ENCODE results near the gene RASSF5. TPM values are rescaled to one million over a fixed set of nuclear protein-coding genes. Genes with fewer than 3 reads are reported as not detected.

Gene RASSF5
- total RNA-seq, 1 experiment from 2014 or later = 1.3 TPM

GRCh38 chr1:206469933-206470691 lies 37.2 kb upstream of the RASSF5 start, which contains the start of gene IKBKE:
TSS of gene IKBKE (plus strand) at chr1:206470476. CDS start at chr1:206473228, 2,752 bp downstream.
- Histone ChIP-seq H3K36me3 (ENCODE audit: control insufficient read depth, insufficient read depth, low read length) (no peaks in the 10 kb centered on the region), H3K9me3 (no peaks in the 10 kb centered on the region), H3K27me3 (replicated peaks; ENCODE audit: control insufficient read depth, insufficient read depth, low read length) (no peaks in the 10 kb centered on the region), H3K4me1 (peaks cover 20% of the 10 kb centered on the region), H3K4me3 (ENCODE audit: low read depth, low read length) (peak within 1 kb of the TSS; percentile 88)
- intact Hi-C loops (cut with micrococcal nuclease; ENCODE audit: unreplicated experiment) = loop anchor here (1.0 kb wide), 1 partner anchor 9 kb away; no protein-coding TSS in a partner anchor
- DNase-seq = peak; percentile 61 to 74
- TF ChIP-seq CTCF (IDR thresholded peaks at IDR 0.05; ENCODE audit: insufficient read depth in 1 of 2, low read depth in 1 of 2, low read length in 1 of 2, severe bottlenecking in 1 of 2, unreplicated experiment in 1 of 2) = peak; percentile 29 to 33
- POLR2A ChIA-PET = no interaction called here
- Mint-ChIP-seq H3K36me3 (ENCODE audit: insufficient read depth, unreplicated experiment) (peaks cover 10% of the 10 kb centered on the region), H3K4me3 (ENCODE audit: unreplicated experiment) (peak within 1 kb of the TSS; percentile 79), H3K27me3 (ENCODE audit: insufficient read depth, unreplicated experiment) (no peaks in the 10 kb centered on the region), H3K27ac (ENCODE audit: unreplicated experiment) (peak within 1 kb of the TSS; percentile 84), H3K9me3 (ENCODE audit: unreplicated experiment) (no peaks in the 10 kb centered on the region), H3K4me1 (ENCODE audit: low read depth, unreplicated experiment) (peaks cover 23% of the 10 kb centered on the region)
- CTCF ChIA-PET = interaction anchor here (0.5 to 3.0 kb wide), 9 partner anchors 9 to 790 kb away, joined by 3 to 28 read pairs (median 5); partner anchors contain the start of gene SLC45A3
- BruUV-seq (replicated peaks) = no TSS peak

- intact Hi-C loops (cut with micrococcal nuclease; ENCODE audit: unreplicated experiment) = loop anchor here (1.0 kb wide), 1 partner anchor 10 kb away; no protein-coding TSS in a partner anchor
- TSS peak; percentile 27 for BruUV-seq (replicated peaks)
- peak overlapping the region; percentile 88 for H3K4me3 ChIP-seq (ENCODE audit: low read depth, low read length)
- peaks cover 23% of the 10 kb centered on the region for H3K4me1 Mint-ChIP-seq (ENCODE audit: low read depth, unreplicated experiment)
- H3K4me3 Mint-ChIP-seq (ENCODE audit: unreplicated experiment) = peak overlapping the region; percentile 79
- ChIA-PET CTCF (interaction anchor here (0.7 to 3.0 kb wide), 5 partner anchors 9 to 757 kb away, joined by 3 to 28 read pairs (median 6); no protein-coding TSS in a partner anchor), POLR2A (no interaction called here)
- peaks cover 20% of the 10 kb centered on the region for H3K4me1 ChIP-seq
- no peaks in the 10 kb centered on the region for H3K27me3 Mint-ChIP-seq (ENCODE audit: insufficient read depth, unreplicated experiment)
- no peaks in the 10 kb centered on the region for H3K9me3 ChIP-seq
- peak in 1 of 2 experiments; percentile 15 for DNase-seq
- no peaks in the 10 kb centered on the region for H3K36me3 ChIP-seq (ENCODE audit: control insufficient read depth, insufficient read depth, low read length)
- TF ChIP-seq CTCF (IDR thresholded peaks at IDR 0.05; ENCODE audit: insufficient read depth in 1 of 2, low read depth in 1 of 2, low read length in 1 of 2, severe bottlenecking in 1 of 2, unreplicated experiment in 1 of 2) = no peak
- no peaks in the 10 kb centered on the region for H3K27me3 ChIP-seq (replicated peaks; ENCODE audit: control insufficient read depth, insufficient read depth, low read length)
- peak overlapping the region; percentile 84 for H3K27ac Mint-ChIP-seq (ENCODE audit: unreplicated experiment)
- peaks cover 10% of the 10 kb centered on the region for H3K36me3 Mint-ChIP-seq (ENCODE audit: insufficient read depth, unreplicated experiment)
- H3K9me3 Mint-ChIP-seq (ENCODE audit: unreplicated experiment) = no peaks in the 10 kb centered on the region
Observed at GRCh38 chr1:206470692-206471414, 36.5 kb upstream of the RASSF5 start.

- intact Hi-C loops (cut with micrococcal nuclease; ENCODE audit: unreplicated experiment) = no loop called here
- no peak for TF ChIP-seq CTCF (IDR thresholded peaks at IDR 0.05; ENCODE audit: insufficient read depth in 1 of 2, low read depth in 1 of 2, low read length in 1 of 2, severe bottlenecking in 1 of 2, unreplicated experiment in 1 of 2)
- Histone ChIP-seq H3K27me3 (replicated peaks; ENCODE audit: control insufficient read depth, insufficient read depth, low read length) (no peaks in the 10 kb centered on the region), H3K9me3 (no peaks in the 10 kb centered on the region), H3K4me1 (peaks cover 20% of the 10 kb centered on the region), H3K4me3 (ENCODE audit: low read depth, low read length) (peak overlapping the region; percentile 88), H3K36me3 (ENCODE audit: control insufficient read depth, insufficient read depth, low read length) (no peaks in the 10 kb centered on the region)
- BruUV-seq (replicated peaks) = no TSS peak
- Mint-ChIP-seq H3K4me1 (ENCODE audit: low read depth, unreplicated experiment) (peaks cover 23% of the 10 kb centered on the region), H3K27ac (ENCODE audit: unreplicated experiment) (peak overlapping the region; percentile 84), H3K4me3 (ENCODE audit: unreplicated experiment) (peak overlapping the region; percentile 79), H3K27me3 (ENCODE audit: insufficient read depth, unreplicated experiment) (no peaks in the 10 kb centered on the region), H3K9me3 (ENCODE audit: unreplicated experiment) (no peaks in the 10 kb centered on the region), H3K36me3 (ENCODE audit: insufficient read depth, unreplicated experiment) (peaks cover 10% of the 10 kb centered on the region)
- POLR2A ChIA-PET = no interaction called here
- CTCF ChIA-PET = interaction anchor here (1.4 to 3.0 kb wide), 2 partner anchors 8 to 10 kb away, joined by 7 to 28 read pairs; no protein-coding TSS in a partner anchor
- no peak for DNase-seq
Observed at GRCh38 chr1:206471415-206471801, 35.9 kb upstream of the RASSF5 start.
